ENCODE results near the gene TRAF6. TPM values are rescaled to one million over a fixed set of nuclear protein-coding genes. Genes with fewer than 3 reads are reported as not detected.

The TRAF6 gene
- total RNA-seq (2016; rRNA removed; fragmentation: Illumina TruSeq; extraction: Trizol), result 5.9 and 6.5 TPM in 2 replicates
- 0.97 and 1.5 TPM in 2 replicates for total RNA-seq (2016; cell fraction: cytosol; rRNA removed; fragmentation: Illumina TruSeq; extraction: Trizol; ENCODE audit: low read depth)
- 6.1 and 8.4 TPM in 2 replicates for total RNA-seq (2016; cell fraction: insoluble cytoplasmic fraction; rRNA removed; fragmentation: Illumina TruSeq; extraction: Trizol)
- 2.9 and 3.1 TPM in 2 replicates for total RNA-seq (2016; cell fraction: membrane; rRNA removed; fragmentation: Illumina TruSeq; extraction: Trizol)
- total RNA-seq (2016; cell fraction: nucleus; rRNA removed; fragmentation: Illumina TruSeq; extraction: Trizol), result 7.3 and 7.7 TPM in 2 replicates
- polyA plus RNA-seq (2011; rRNA removed), result 3.3 and 3.8 TPM in 2 replicates
- polyA plus RNA-seq (2011; cell fraction: cytosol; rRNA removed), result 1.7 and 3.2 TPM in 2 replicates
- polyA plus RNA-seq (2011; cell fraction: nucleus; rRNA removed), result 3.8 and 4.1 TPM in 2 replicates
- 3.3 and 3.7 TPM in 2 replicates for polyA plus RNA-seq (2012)
- 0.31 and 0.53 TPM in 2 replicates for polyA plus RNA-seq (2016; cell fraction: cytosol; fragmentation: Illumina TruSeq; extraction: Trizol; ENCODE audit: low read depth)
- polyA plus RNA-seq (2016; cell fraction: insoluble cytoplasmic fraction; fragmentation: Illumina TruSeq; extraction: Trizol; ENCODE audit: low read depth), result 5.9 and 6.0 TPM in 2 replicates
- polyA plus RNA-seq (2016; cell fraction: membrane; fragmentation: Illumina TruSeq; extraction: Trizol; ENCODE audit: low read depth), result 0.86 and 0.92 TPM in 2 replicates
- 7.2 and 8.1 TPM in 2 replicates for polyA plus RNA-seq (2016; cell fraction: nucleus; fragmentation: Illumina TruSeq; extraction: Trizol; ENCODE audit: insufficient read depth, low read depth)
- polyA minus RNA-seq (2011; rRNA and poly(A)+ RNA removed; ENCODE audit: low replicate concordance), result 6.7 and 13.1 TPM in 2 replicates
- 2.2 and 4.3 TPM in 2 replicates for polyA minus RNA-seq (2011; cell fraction: cytosol; rRNA and poly(A)+ RNA removed)
- 15.3 and 18.3 TPM in 2 replicates for polyA minus RNA-seq (2011; cell fraction: nucleus; rRNA and poly(A)+ RNA removed)
- percentile 87 among the genes with signal in this experiment for Bru-seq, nascent RNA
- percentile 78 among the genes with signal in this experiment for BruChase-seq, experiment 1, labeled RNA remaining after a 6-hour chase
- percentile 85 among the genes with signal in this experiment for BruChase-seq, experiment 2, labeled RNA remaining after a 2-hour chase
- long read RNA-seq, experiment 1, full-length matches to known transcripts, result 5 of 6 reads
- long read RNA-seq, experiment 1, partial matches to known transcripts, result 0 of 6 reads
- long read RNA-seq, experiment 1, other reads (novel, unspliced or antisense), result 1 of 6 reads
- long read RNA-seq, experiment 2, partial matches to known transcripts, result 0 of 10 reads
- long read RNA-seq, experiment 2, other reads (novel, unspliced or antisense), result 10 of 10 reads

- no peak for FAIRE-seq
- WGBS (ENCODE audit: low lambda C conversion rate), result under 1% methylated on average over 31 of the region's 81 CpGs
- TF ChIP-seq, protein P1, sequence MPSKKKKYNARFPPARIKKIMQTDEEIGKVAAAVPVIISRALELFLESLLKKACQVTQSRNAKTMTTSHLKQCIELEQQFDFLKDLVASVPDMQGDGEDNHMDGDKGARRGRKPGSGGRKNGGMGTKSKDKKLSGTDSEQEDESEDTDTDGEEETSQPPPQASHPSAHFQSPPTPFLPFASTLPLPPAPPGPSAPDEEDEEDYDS (CRISPR knock-in tag; IDR thresholded peaks at IDR 0.05), result peak; percentile 53; the same call in 1 of the 2 replicates
- no peak for TF ChIP-seq ZNF337 (CRISPR knock-in tag; IDR thresholded peaks at IDR 0.05; ENCODE audit: borderline replicate concordance, low read depth)
- TF ChIP-seq ZNF496 (CRISPR knock-in tag; IDR thresholded peaks at IDR 0.05; ENCODE audit: insufficient replicate concordance), result no peak
- TF ChIP-seq SIN3B (IDR thresholded peaks at IDR 0.05; ENCODE audit: low read length), result no peak
- TF ChIP-seq HMG20B (CRISPR knock-in tag; conservative IDR thresholded peaks at IDR 0.05), result no peak; the same call in 1 of the 2 replicates
- TF ChIP-seq TP53 (CRISPR knock-in tag; conservative IDR thresholded peaks at IDR 0.05), result no peak; the same call in 1 of the 2 replicates
- TF ChIP-seq FOXO4 (CRISPR knock-in tag; conservative IDR thresholded peaks at IDR 0.05), result no peak
- peak; percentile 22 for TF ChIP-seq JARID2 (CRISPR knock-in tag; IDR thresholded peaks at IDR 0.05; ENCODE audit: insufficient replicate concordance)
- TF ChIP-seq ZNF773 (CRISPR knock-in tag; IDR thresholded peaks at IDR 0.05; ENCODE audit: borderline replicate concordance), result no peak
- peak; percentile 62 for TF ChIP-seq CBX5 (CRISPR knock-in tag; IDR thresholded peaks at IDR 0.05; ENCODE audit: borderline replicate concordance)
- TF ChIP-seq XRCC5 (optimal IDR thresholded peaks at IDR 0.05; ENCODE audit: low read length), result peak; percentile 14
- TF ChIP-seq, protein P2, sequence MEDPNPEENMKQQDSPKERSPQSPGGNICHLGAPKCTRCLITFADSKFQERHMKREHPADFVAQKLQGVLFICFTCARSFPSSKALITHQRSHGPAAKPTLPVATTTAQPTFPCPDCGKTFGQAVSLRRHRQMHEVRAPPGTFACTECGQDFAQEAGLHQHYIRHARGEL (CRISPR knock-in tag; IDR thresholded peaks at IDR 0.05), result peak; percentile 76; the same call in 1 of the 2 replicates
- peak; percentile 67 for TF ChIP-seq ARNT2 (CRISPR knock-in tag; IDR thresholded peaks at IDR 0.05; ENCODE audit: low read depth)
- TF ChIP-seq GABPA (IDR thresholded peaks at IDR 0.05; ENCODE audit: low read depth, low read length), result no peak
- peak; percentile 73 for TF ChIP-seq GABPA (CRISPR knock-in tag; IDR thresholded peaks at IDR 0.05; ENCODE audit: low read depth)
- 0 out of 2 replicates have a peak, but pooled peaks have one; percentile 23 for TF ChIP-seq ETV6 (CRISPR knock-in tag; conservative IDR thresholded peaks at IDR 0.05)
These were observed at the start of gene TRAF6 for GRCh38 chr11:36509694-36510593. Gene TRAF6 (minus strand): TSS chr11:36510272. CDS start chr11:36501515, 8,757 bp downstream.

More at GRCh38 chr11:36509694-36510593, at the start of gene TRAF6:
- ATAC-seq, result peak; percentile 97
- BruUV-seq (replicated peaks), result no TSS peak
- peak; percentile 71 for DNase-seq (ENCODE audit: low spot score)
- H3K4me1 ChIP-seq (ENCODE audit: insufficient read depth, low read length), result peaks cover 32% of the 10 kb centered on the region
- ChIA-PET POLR2A (interaction anchor here (1.1 kb wide), 2 partner anchors 17 to 84 kb away, joined by 3 to 4 read pairs; partner anchors contain the start of gene IFTAP), CTCF (ENCODE audit: low intra/inter-chr PET ratio, low total read pairs) (no interaction called here)
- intact Hi-C loops (cut with micrococcal nuclease; ENCODE audit: unreplicated experiment), result loop anchor here (1.0 to 10.0 kb wide), 2 partner anchors 31 to 75 kb away; no protein-coding TSS in a partner anchor
- H3K36me3 ChIP-seq (replicated peaks in 1 of 2; ENCODE audit: control insufficient read depth in 1 of 2, insufficient read depth in 2 of 2, low read length in 2 of 2), result no peaks in the 10 kb centered on the region
- H3K4me2 ChIP-seq (ENCODE audit: low read depth, low read length), result peak within 1 kb of the TSS; percentile 95
- peak within 1 kb of the TSS; percentile 97 for H2AFZ ChIP-seq (ENCODE audit: low read length)
- no peaks in the 10 kb centered on the region for H3K9me3 ChIP-seq (ENCODE audit: low read length)
- peak within 1 kb of the TSS; percentile 79 for H3K27ac ChIP-seq (ENCODE audit: extremely low read length, insufficient read depth, low read length)
- H3K27me3 ChIP-seq (ENCODE audit: control insufficient read depth in 1 of 2, insufficient read depth in 2 of 2, low read length in 2 of 2), result no peaks in the 10 kb centered on the region; a peak in 1 of 5 replicates
- in situ Hi-C loops (cut with HindIII; ENCODE audit: extremely low pct_ligation_motif_present, low pct_unique_long_range_greater_than_20kb), result no loop called here
- no peaks in the 10 kb centered on the region; the same call in 1 of the 2 replicates for H4K20me1 ChIP-seq (ENCODE audit: insufficient read depth, low read length)
- peaks cover 14% of the 10 kb centered on the region for H3K79me2 ChIP-seq (ENCODE audit: insufficient read depth, low read length)
- peak within 1 kb of the TSS; percentile 97 to 100 (median 97) for H3K4me3 ChIP-seq (replicated peaks in 1 of 3; ENCODE audit: insufficient read depth in 1 of 3, low read depth in 2 of 3, low read length in 3 of 3)
- H3K9ac ChIP-seq (ENCODE audit: insufficient read depth, low read depth, low read length), result peak within 1 kb of the TSS; percentile 92

Measured in HepG2 (cell line).